ENCODE results near the gene LRRC37A.
A peak's percentile ranks its signal among the peaks of the same experiment; 100 is the strongest.
"Not testable (repeated sequence)": the region's sequence is repeated elsewhere in the genome, so short reads cannot be mapped to it uniquely, and the experiment has no call there.

Gene LRRC37A

GRCh38 chr17:46294831-46295230 is at the start of gene LRRC37A:
Gene LRRC37A, plus strand, starts transcription at chr17:46295131. Its CDS starts 3 bp downstream, at chr17:46295134.
- not testable (repeated sequence) for H3K4me3 ChIP-seq (ENCODE audit: low read depth in 1 of 2, low read length in 2 of 2)

GRCh38 chr17:46249153-46249552 is 45.8 kb upstream of the LRRC37A start:
- H3K4me1 ChIP-seq (ENCODE audit: control insufficient read depth in 1 of 2, insufficient read depth in 2 of 2, low read length in 2 of 2); H3K27me3 ChIP-seq (ENCODE audit: low read depth, low read length); H3K27ac ChIP-seq (ENCODE audit: low read length); H3K9me3 ChIP-seq (ENCODE audit: control insufficient read depth in 1 of 2, low read length in 2 of 2); H3K4me3 ChIP-seq (ENCODE audit: low read depth in 1 of 2, low read length in 2 of 2); H3K36me3 ChIP-seq (ENCODE audit: control insufficient read depth in 1 of 2, insufficient read depth in 2 of 2, low read length in 2 of 2): not testable (repeated sequence)

More at GRCh38 chr17:46294831-46295230, at the start of gene LRRC37A:
- H3K27me3 ChIP-seq (ENCODE audit: low read depth, low read length); H3K36me3 ChIP-seq (ENCODE audit: control insufficient read depth in 1 of 2, insufficient read depth in 2 of 2, low read length in 2 of 2); H3K27ac ChIP-seq (ENCODE audit: low read length); H3K9me3 ChIP-seq (ENCODE audit: control insufficient read depth in 1 of 2, low read length in 2 of 2); H3K4me1 ChIP-seq (ENCODE audit: control insufficient read depth in 1 of 2, insufficient read depth in 2 of 2, low read length in 2 of 2): not testable (repeated sequence)

GRCh38 chr17:46252804-46253203 is 42.1 kb upstream of the LRRC37A start:
- H3K9me3 ChIP-seq (ENCODE audit: control insufficient read depth in 1 of 2, low read length in 2 of 2); H3K4me3 ChIP-seq (ENCODE audit: low read depth in 1 of 2, low read length in 2 of 2); H3K27me3 ChIP-seq (ENCODE audit: low read depth, low read length); H3K4me1 ChIP-seq (ENCODE audit: control insufficient read depth in 1 of 2, insufficient read depth in 2 of 2, low read length in 2 of 2); H3K36me3 ChIP-seq (ENCODE audit: control insufficient read depth in 1 of 2, insufficient read depth in 2 of 2, low read length in 2 of 2); H3K27ac ChIP-seq (ENCODE audit: low read length): not testable (repeated sequence)

- not testable (repeated sequence) for H3K36me3 ChIP-seq (ENCODE audit: control insufficient read depth in 1 of 2, insufficient read depth in 2 of 2, low read length in 2 of 2); H3K27ac ChIP-seq (ENCODE audit: low read length); H3K4me3 ChIP-seq (ENCODE audit: low read depth in 1 of 2, low read length in 2 of 2); H3K9me3 ChIP-seq (ENCODE audit: control insufficient read depth in 1 of 2, low read length in 2 of 2); H3K27me3 ChIP-seq (ENCODE audit: low read depth, low read length); H3K4me1 ChIP-seq (ENCODE audit: control insufficient read depth in 1 of 2, insufficient read depth in 2 of 2, low read length in 2 of 2)
Observed at GRCh38 chr17:46253722-46254121, 41.2 kb upstream of the LRRC37A start.

- H3K4me1 ChIP-seq (ENCODE audit: control insufficient read depth in 1 of 2, insufficient read depth in 2 of 2, low read length in 2 of 2); H3K27ac ChIP-seq (ENCODE audit: low read length); H3K36me3 ChIP-seq (ENCODE audit: control insufficient read depth in 1 of 2, insufficient read depth in 2 of 2, low read length in 2 of 2); H3K4me3 ChIP-seq (ENCODE audit: low read depth in 1 of 2, low read length in 2 of 2); H3K27me3 ChIP-seq (ENCODE audit: low read depth, low read length); H3K9me3 ChIP-seq (ENCODE audit: control insufficient read depth in 1 of 2, low read length in 2 of 2): not testable (repeated sequence)
Observed at GRCh38 chr17:46254215-46254614, 40.7 kb upstream of the LRRC37A start.

GRCh38 chr17:46256369-46256768 is 38.6 kb upstream of the LRRC37A start:
- H3K27ac ChIP-seq (ENCODE audit: low read length); H3K4me3 ChIP-seq (ENCODE audit: low read depth in 1 of 2, low read length in 2 of 2); H3K4me1 ChIP-seq (ENCODE audit: control insufficient read depth in 1 of 2, insufficient read depth in 2 of 2, low read length in 2 of 2); H3K27me3 ChIP-seq (ENCODE audit: low read depth, low read length); H3K36me3 ChIP-seq (ENCODE audit: control insufficient read depth in 1 of 2, insufficient read depth in 2 of 2, low read length in 2 of 2); H3K9me3 ChIP-seq (ENCODE audit: control insufficient read depth in 1 of 2, low read length in 2 of 2): not testable (repeated sequence)

- H3K27ac ChIP-seq (ENCODE audit: low read length); H3K36me3 ChIP-seq (ENCODE audit: control insufficient read depth in 1 of 2, insufficient read depth in 2 of 2, low read length in 2 of 2); H3K27me3 ChIP-seq (ENCODE audit: low read depth, low read length); H3K4me1 ChIP-seq (ENCODE audit: control insufficient read depth in 1 of 2, insufficient read depth in 2 of 2, low read length in 2 of 2); H3K9me3 ChIP-seq (ENCODE audit: control insufficient read depth in 1 of 2, low read length in 2 of 2): not testable (repeated sequence)
- H3K4me3 ChIP-seq (ENCODE audit: low read depth in 1 of 2, low read length in 2 of 2): peak overlapping the region in 1 of 2 donors; percentile 58
Observed at GRCh38 chr17:46259845-46260661, 34.9 kb upstream of the LRRC37A start.

- Histone ChIP-seq H3K4me3 (ENCODE audit: low read depth in 1 of 2, low read length in 2 of 2) (no peak overlapping the region), H3K36me3 (ENCODE audit: control insufficient read depth in 1 of 2, insufficient read depth in 2 of 2, low read length in 2 of 2) (no peaks in the 10 kb centered on the region), H3K9me3 (ENCODE audit: control insufficient read depth in 1 of 2, low read length in 2 of 2) (no peaks in the 10 kb centered on the region), H3K4me1 (ENCODE audit: control insufficient read depth in 1 of 2, insufficient read depth in 2 of 2, low read length in 2 of 2) (peaks cover 0 to 7% of the 10 kb centered on the region in 2 donors), H3K27me3 (ENCODE audit: low read depth, low read length) (no peaks in the 10 kb centered on the region), H3K27ac (ENCODE audit: low read length) (no peak overlapping the region)
Observed at GRCh38 chr17:46262271-46262670, 32.7 kb upstream of the LRRC37A start.

GRCh38 chr17:46264456-46265198 is 30.3 kb upstream of the LRRC37A start:
- Histone ChIP-seq H3K27ac (ENCODE audit: low read length) (no peak overlapping the region), H3K4me3 (ENCODE audit: low read depth in 1 of 2, low read length in 2 of 2) (no peak overlapping the region), H3K9me3 (ENCODE audit: control insufficient read depth in 1 of 2, low read length in 2 of 2) (no peaks in the 10 kb centered on the region), H3K4me1 (ENCODE audit: control insufficient read depth in 1 of 2, insufficient read depth in 2 of 2, low read length in 2 of 2) (peaks cover 0 to 7% of the 10 kb centered on the region in 2 donors), H3K27me3 (ENCODE audit: low read depth, low read length) (no peaks in the 10 kb centered on the region), H3K36me3 (ENCODE audit: control insufficient read depth in 1 of 2, insufficient read depth in 2 of 2, low read length in 2 of 2) (no peaks in the 10 kb centered on the region)

- Histone ChIP-seq H3K27ac (ENCODE audit: low read length) (peak overlapping the region; percentile 77), H3K4me3 (ENCODE audit: low read depth in 1 of 2, low read length in 2 of 2) (peak overlapping the region; percentile 59 to 69)
- not testable (repeated sequence) for H3K27me3 ChIP-seq (ENCODE audit: low read depth, low read length); H3K4me1 ChIP-seq (ENCODE audit: control insufficient read depth in 1 of 2, insufficient read depth in 2 of 2, low read length in 2 of 2); H3K36me3 ChIP-seq (ENCODE audit: control insufficient read depth in 1 of 2, insufficient read depth in 2 of 2, low read length in 2 of 2); H3K9me3 ChIP-seq (ENCODE audit: control insufficient read depth in 1 of 2, low read length in 2 of 2)
Observed at GRCh38 chr17:46266063-46266655, 28.8 kb upstream of the LRRC37A start.

- Histone ChIP-seq H3K4me1 (ENCODE audit: control insufficient read depth in 1 of 2, insufficient read depth in 2 of 2, low read length in 2 of 2) (peaks cover 0 to 7% of the 10 kb centered on the region in 2 donors), H3K9me3 (ENCODE audit: control insufficient read depth in 1 of 2, low read length in 2 of 2) (no peaks in the 10 kb centered on the region), H3K4me3 (ENCODE audit: low read depth in 1 of 2, low read length in 2 of 2) (peak overlapping the region; percentile 84 to 92), H3K36me3 (ENCODE audit: control insufficient read depth in 1 of 2, insufficient read depth in 2 of 2, low read length in 2 of 2) (no peaks in the 10 kb centered on the region), H3K27me3 (ENCODE audit: low read depth, low read length) (no peaks in the 10 kb centered on the region), H3K27ac (ENCODE audit: low read length) (peak overlapping the region; percentile 80)
Observed at GRCh38 chr17:46266656-46267544, 28.0 kb upstream of the LRRC37A start.

Measured in muscle layer of duodenum (tissue), 2 donors.